Mucosa of gallbladder (tissue), 1 donor: ENCODE data around the gene SLFN14. TPM values are rescaled to one million over a fixed set of nuclear protein-coding genes. Genes with fewer than 3 reads are reported as not detected.
A peak's percentile ranks its signal among the peaks of the same experiment; 100 is the strongest.
"Not testable (repeated sequence)": the region's sequence is repeated elsewhere in the genome, so short reads cannot be mapped to it uniquely, and the experiment has no call there.

Experiments
- DNase-seq: peaks from one replicate; pipeline ENCODE4 v3.0.0-alpha.2; 2020; ENCODE audit warnings: low spot score
- total RNA-seq: library from RNA; stranded (reverse); gene quantifications from one replicate; pipeline ENCODE4 v1.2.1, GENCODE V29; 2021
- donor health status: DM: no; HTN: no; CAD: no.

SLFN14 gene
- total RNA-seq, 1 donor from 2014 or later: not detected

- no peak for DNase-seq
Measured at GRCh38 chr17:35559495-35560210, 966 bp downstream of the SLFN14 start.

- no peak for DNase-seq
Measured at GRCh38 chr17:35557353-35557752, 3.3 kb downstream of the SLFN14 start.

- no peak for DNase-seq
Measured at GRCh38 chr17:35555691-35556090, 4.9 kb downstream of the SLFN14 start.

- no peak for DNase-seq
Measured at GRCh38 chr17:35554668-35555067, 6.0 kb downstream of the SLFN14 start.

- no peak for DNase-seq
Measured at GRCh38 chr17:35553310-35553709, 7.3 kb downstream of the SLFN14 start.

- DNase-seq: no peak
Measured at GRCh38 chr17:35548978-35549377, 11.6 kb downstream of the SLFN14 start.

- no peak for DNase-seq
Measured at GRCh38 chr17:35548208-35548810, 12.3 kb downstream of the SLFN14 start.

- DNase-seq: no peak
Measured at GRCh38 chr17:35546487-35546886, 14.1 kb downstream of the SLFN14 start.

- no peak for DNase-seq
Measured at GRCh38 chr17:35545150-35545549, 15.5 kb downstream of the SLFN14 start.

- DNase-seq: no peak
Measured at GRCh38 chr17:35543856-35544255, 16.8 kb downstream of the SLFN14 start.

- DNase-seq: no peak
Measured at GRCh38 chr17:35542990-35543389, 17.6 kb downstream of the SLFN14 start.

- DNase-seq: no peak
Measured at GRCh38 chr17:35541434-35541833, 19.2 kb downstream of the SLFN14 start.

- DNase-seq: peak; percentile 43
Measured at GRCh38 chr17:35540589-35541404, 19.8 kb downstream of the SLFN14 start.

GRCh38 chr17:35539659-35540026 is 21.0 kb downstream of the SLFN14 start:
- DNase-seq: no peak

GRCh38 chr17:35537601-35538141 is 22.9 kb downstream of the SLFN14 start, which contains the start of gene SLFN12L:
Gene SLFN12L (minus strand): TSS chr17:35537678. CDS start chr17:35522364, 15,314 bp downstream.
- DNase-seq: no peak

GRCh38 chr17:35536664-35537171 is 23.9 kb downstream of the SLFN14 start:
- DNase-seq: no peak

GRCh38 chr17:35535406-35535805 is 25.2 kb downstream of the SLFN14 start:
- not testable (repeated sequence) for DNase-seq

GRCh38 chr17:35534576-35535093 is 26.0 kb downstream of the SLFN14 start:
- no peak for DNase-seq

- no peak for DNase-seq
Measured at GRCh38 chr17:35531160-35531559, 29.5 kb downstream of the SLFN14 start.

- no peak for DNase-seq
Measured at GRCh38 chr17:35529866-35530265, 30.8 kb downstream of the SLFN14 start.

- DNase-seq: not testable (repeated sequence)
Measured at GRCh38 chr17:35529326-35529725, 31.3 kb downstream of the SLFN14 start.

GRCh38 chr17:35523296-35523695 is 37.3 kb downstream of the SLFN14 start:
- DNase-seq: no peak
